Myometrial cell (primary cell): Measurements from ENCODE around the gene PCDHA3. TPM values are rescaled to one million over a fixed set of nuclear protein-coding genes. Genes with fewer than 3 reads are reported as not detected.

ENCODE experiments used
- total RNA-seq: library from RNA; depleted of rRNA; stranded (reverse); fragments of >200 nt; gene quantifications from 2 replicates; pipeline ENCODE4 v1.2.3, GENCODE V29; 2015

PCDHA3 gene
- total RNA-seq = 0.18 and 0.58 TPM in 2 replicates

GRCh38 chr5:140800816-140801493 is at the start of gene PCDHA3:
TSS of gene PCDHA3 (plus strand) at chr5:140801057.

GRCh38 chr5:140785905-140786686 is 14.8 kb upstream of the PCDHA3 start, which contains the start of gene PCDHA1:
TSS of gene PCDHA1 (plus strand) at chr5:140786140.

GRCh38 chr5:140794595-140795258 is 6.1 kb upstream of the PCDHA3 start, which contains the start of gene PCDHA2:
TSS of gene PCDHA2 (plus strand) at chr5:140794852.

GRCh38 chr5:140806834-140807775 is 6.2 kb downstream of the PCDHA3 start, which contains the start of gene PCDHA4:
TSS of gene PCDHA4 (plus strand) at chr5:140807068.

GRCh38 chr5:140821375-140822280 is 20.8 kb downstream of the PCDHA3 start, which contains the start of gene PCDHA5:
TSS of gene PCDHA5 (plus strand) at chr5:140821613.

GRCh38 chr5:140827704-140828361 is 27.0 kb downstream of the PCDHA3 start, which contains the start of gene PCDHA6:
TSS of gene PCDHA6 (plus strand) at chr5:140827960. CDS start at chr5:140828092, 132 bp downstream.

DNA sequence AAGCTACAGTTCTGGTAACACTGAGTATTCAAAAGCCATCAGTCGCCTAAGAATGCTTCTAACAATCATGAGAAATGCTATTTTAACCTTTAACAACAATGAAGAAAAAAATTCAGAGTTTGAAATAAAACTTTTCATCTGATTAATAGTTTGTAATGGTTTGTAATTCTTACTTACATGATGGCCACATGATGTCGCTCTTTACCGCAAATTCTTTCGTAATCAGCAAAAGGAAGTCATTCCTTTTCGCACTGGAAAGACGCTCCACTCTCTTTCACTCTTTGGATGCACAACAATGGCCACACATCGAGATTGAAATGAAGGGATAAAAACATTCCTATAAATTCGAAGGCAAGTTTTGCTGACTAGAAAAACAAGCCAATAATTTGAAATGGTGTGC is 33.1 kb downstream of the PCDHA3 start, which contains the start of gene PCDHA7:
TSS of gene PCDHA7 (plus strand) at position 277 of the 400 bp plus-strand sequence. CDS start at position 392, 115 bp downstream.

GRCh38 chr5:140840978-140841962 is 40.4 kb downstream of the PCDHA3 start, which contains the start of gene PCDHA8:
TSS of gene PCDHA8 (plus strand) at chr5:140841187. CDS start at chr5:140841322, 135 bp downstream.

DNA sequence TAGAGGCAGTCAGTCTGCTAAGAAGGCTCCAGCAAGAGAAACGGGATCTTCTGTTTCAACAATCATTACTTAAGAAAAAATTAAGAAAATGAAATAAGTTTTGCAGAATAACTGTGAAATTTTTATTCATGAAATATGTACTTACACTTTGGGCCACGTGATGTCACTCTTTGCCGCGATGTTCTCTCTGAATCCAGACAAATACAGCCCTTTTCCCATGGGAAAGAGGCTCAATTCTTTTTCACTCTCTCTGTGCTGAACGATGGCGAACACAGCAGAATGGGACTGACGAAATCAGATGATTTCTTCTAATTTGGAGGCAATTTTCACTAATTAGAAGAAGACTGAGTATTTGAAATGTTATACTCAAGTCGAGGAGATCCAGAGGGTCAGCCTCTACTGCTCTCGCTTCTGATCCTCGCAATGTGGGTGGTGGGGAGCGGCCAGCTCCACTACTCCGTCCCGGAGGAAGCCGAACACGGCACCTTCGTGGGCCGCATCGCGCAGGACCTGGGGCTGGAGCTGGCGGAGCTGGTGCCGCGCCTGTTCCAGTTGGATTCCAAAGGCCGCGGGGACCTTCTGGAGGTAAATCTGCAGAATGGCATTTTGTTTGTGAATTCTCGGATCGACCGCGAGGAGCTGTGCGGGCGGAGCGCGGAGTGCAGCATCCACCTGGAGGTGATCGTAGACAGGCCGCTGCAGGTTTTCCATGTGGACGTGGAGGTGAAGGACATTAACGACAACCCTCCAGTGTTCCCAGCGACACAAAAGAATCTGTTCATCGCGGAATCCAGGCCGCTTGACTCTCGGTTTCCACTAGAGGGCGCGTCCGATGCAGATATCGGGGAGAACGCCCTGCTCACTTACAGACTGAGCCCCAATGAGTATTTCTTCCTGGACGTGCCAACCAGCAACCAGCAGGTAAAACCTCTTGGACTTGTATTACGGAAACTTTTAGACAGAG is 47.6 kb downstream of the PCDHA3 start, which contains the start of gene PCDHA9:
TSS of gene PCDHA9 (plus strand) at position 244 of the 964 bp plus-strand sequence. CDS start at position 358, 114 bp downstream.

Other genes with a start within 250 kb of the PCDHA3 start
- gene SRA1, start 243.6 kb upstream of the PCDHA3 start, total RNA-seq = 50.2 and 66.6 TPM in 2 replicates
- gene APBB3, start 236.5 kb upstream of the PCDHA3 start, total RNA-seq = 6.0 and 12.7 TPM in 2 replicates
- 32.8 and 38.3 TPM in 2 replicates for gene SLC35A4, start 236.2 kb upstream of the PCDHA3 start, total RNA-seq
- 0.18 TPM in 1 of 2 replicates, not detected in the other for gene CD14, start 167.9 kb upstream of the PCDHA3 start, total RNA-seq
- gene TMCO6, start 161.6 kb upstream of the PCDHA3 start, total RNA-seq = 42.1 and 44.5 TPM in 2 replicates
- gene NDUFA2, start 153.4 kb upstream of the PCDHA3 start, total RNA-seq = 55.4 and 63.6 TPM in 2 replicates
- gene IK, start 153.2 kb upstream of the PCDHA3 start, total RNA-seq = 71.5 and 105 TPM in 2 replicates
- 23.9 and 40.4 TPM in 2 replicates for gene WDR55, start 136.2 kb upstream of the PCDHA3 start, total RNA-seq
- 0.18 and 0.29 TPM in 2 replicates for gene DND1, start 127.5 kb upstream of the PCDHA3 start, total RNA-seq
- 103 TPM in 2 replicates for gene HARS1, start 109.7 kb upstream of the PCDHA3 start, total RNA-seq
- gene HARS2, start 109.6 kb upstream of the PCDHA3 start, total RNA-seq = 29.7 and 33.5 TPM in 2 replicates
- 37.2 and 37.7 TPM in 2 replicates for gene ZMAT2, start 100.6 kb upstream of the PCDHA3 start, total RNA-seq
- gene PCDHA1, start 14.9 kb upstream of the PCDHA3 start, total RNA-seq = not detected in 2 replicates
- gene PCDHA2, start 6.2 kb upstream of the PCDHA3 start, total RNA-seq = not detected in 2 replicates
- gene PCDHA4, start 6.0 kb downstream of the PCDHA3 start, total RNA-seq = 0.35 TPM in 1 of 2 replicates, not detected in the other
- gene PCDHA5, start 20.6 kb downstream of the PCDHA3 start, total RNA-seq = not detected in 2 replicates
- under 0.01 TPM in 1 of 2 replicates, not detected in the other for gene PCDHA6, start 26.9 kb downstream of the PCDHA3 start, total RNA-seq
- gene PCDHA7, start 33.2 kb downstream of the PCDHA3 start, total RNA-seq = 0.71 TPM in 1 of 2 replicates, not detected in the other
- not detected in 2 replicates for gene PCDHA8, start 40.1 kb downstream of the PCDHA3 start, total RNA-seq
- not detected in 2 replicates for gene PCDHA9, start 47.3 kb downstream of the PCDHA3 start, total RNA-seq
- not detected in 2 replicates for gene PCDHA10, start 54.8 kb downstream of the PCDHA3 start, total RNA-seq
- not detected in 2 replicates for gene PCDHA11, start 67.9 kb downstream of the PCDHA3 start, total RNA-seq
- gene PCDHA12, start 74.3 kb downstream of the PCDHA3 start, total RNA-seq = not detected in 2 replicates
- not detected in 2 replicates for gene PCDHA13, start 81.1 kb downstream of the PCDHA3 start, total RNA-seq
- gene PCDHAC1, start 125.2 kb downstream of the PCDHA3 start, total RNA-seq = not detected in 2 replicates
- not detected in 2 replicates for gene PCDHAC2, start 165.4 kb downstream of the PCDHA3 start, total RNA-seq